Liver (tissue), 9 donors: Measurements from ENCODE around the gene KRTAP10-2. TPM values are rescaled to one million over a fixed set of nuclear protein-coding genes. Genes with fewer than 3 reads are reported as not detected.

ENCODE experiments used
- DNase-seq: peaks from one replicate; pipeline ENCODE4 v3.0.0-alpha.2; 2017; ENCODE audit warnings: low spot score
- H3K27ac ChIP-seq, 2 donors: one replicate each; pipeline ENCODE4 v1.7.0; 2013; ENCODE audit warnings: inconsistent platforms in 2 of 2, low read length in 2 of 2, control low read depth in 1 of 2, low read depth in 1 of 2, mild to moderate bottlenecking in 1 of 2
- H3K27me3 ChIP-seq, 4 donors: one replicate each; pipeline versions ENCODE4 v1.6.1 to v1.7.0; 2013; ENCODE audit warnings: low read length in 3 of 4, inconsistent platforms in 1 of 4, mild to moderate bottlenecking in 1 of 4, moderate library complexity in 1 of 4; ENCODE audit not compliant: control insufficient read depth in 4 of 4, insufficient read depth in 4 of 4
- H3K36me3 ChIP-seq, 4 donors: one replicate each; pipeline versions ENCODE4 v1.6.1 to v1.7.0; 2013; ENCODE audit warnings: low read length in 3 of 4, mild to moderate bottlenecking in 3 of 4, low read depth in 1 of 4, moderate library complexity in 1 of 4; ENCODE audit not compliant: control insufficient read depth in 4 of 4, insufficient read depth in 3 of 4
- H3K4me1 ChIP-seq, 4 donors: one replicate each; pipeline versions ENCODE4 v1.6.1 to v1.7.0; 2013; ENCODE audit warnings: low read length in 3 of 4, mild to moderate bottlenecking in 3 of 4, moderate library complexity in 1 of 4; ENCODE audit not compliant: control insufficient read depth in 4 of 4, insufficient read depth in 4 of 4
- H3K4me3 ChIP-seq, 3 donors: one replicate each; pipeline versions ENCODE4 v1.6.1 to v1.7.0; 2013; ENCODE audit warnings: low read length in 3 of 3, control low read depth in 1 of 3, low read depth in 1 of 3, mild to moderate bottlenecking in 1 of 3
- H3K9ac ChIP-seq, 2 donors: one replicate each; pipeline ENCODE4 v1.7.0; 2013; ENCODE audit warnings: low read length in 2 of 2, mild to moderate bottlenecking in 2 of 2, moderate library complexity in 2 of 2, control low read depth in 1 of 2, low read depth in 1 of 2
- H3K9me3 ChIP-seq, 4 donors: one replicate each; pipeline versions ENCODE4 v1.6.1 to v1.7.0; 2013; ENCODE audit warnings: low read length in 3 of 4; ENCODE audit not compliant: control insufficient read depth in 4 of 4
- ATF3 ChIP-seq: IDR thresholded peaks from 2 replicates; pipeline ENCODE4 v1.6.1; 2016; ENCODE audit warnings: antibody characterized with exemption
- EGR1 ChIP-seq, 2 donors: IDR thresholded peaks; 2 replicates each; pipeline ENCODE4 v1.6.1; 2016 to 2018; ENCODE audit warnings: antibody characterized with exemption in 2 of 2, low read depth in 2 of 2
- FOXA1 ChIP-seq: IDR thresholded peaks from 2 replicates; pipeline ENCODE4 v1.6.1; 2016; ENCODE audit warnings: antibody characterized with exemption
- FOXA2 ChIP-seq: IDR thresholded peaks from 2 replicates; pipeline ENCODE4 v1.6.1; 2016; ENCODE audit warnings: antibody characterized with exemption
- GABPA ChIP-seq, 2 donors: IDR thresholded peaks in 1 of 2; conservative IDR thresholded peaks in 1 of 2; 2 replicates each; pipeline ENCODE4 v1.6.1; 2016; ENCODE audit warnings: antibody characterized with exemption in 2 of 2, mild to moderate bottlenecking in 1 of 2, moderate library complexity in 1 of 2
- HNF4A ChIP-seq, 2 donors: conservative IDR thresholded peaks; 2 replicates each; pipeline ENCODE4 v1.6.1; 2016; ENCODE audit warnings: antibody characterized with exemption in 2 of 2, mild to moderate bottlenecking in 2 of 2
- HNF4G ChIP-seq: IDR thresholded peaks from 2 replicates; pipeline ENCODE4 v1.6.1; 2016; ENCODE audit warnings: antibody characterized with exemption
- JUND ChIP-seq, 2 donors: IDR thresholded peaks; 2 replicates each; pipeline ENCODE4 v1.6.1; 2016; ENCODE audit warnings: antibody characterized with exemption in 2 of 2
- MAX ChIP-seq: IDR thresholded peaks from 2 replicates; pipeline ENCODE4 v1.6.1; 2016; ENCODE audit warnings: antibody characterized with exemption
- NR2F2 ChIP-seq: IDR thresholded peaks from 2 replicates; pipeline ENCODE4 v1.6.1; 2016; ENCODE audit warnings: antibody characterized with exemption
- RAD21 ChIP-seq, 2 donors: IDR thresholded peaks; 2 replicates each; pipeline ENCODE4 v1.6.1; 2016; ENCODE audit warnings: antibody characterized with exemption in 2 of 2, mild to moderate bottlenecking in 2 of 2
- RXRA ChIP-seq, 2 donors: IDR thresholded peaks; 2 replicates each; pipeline ENCODE4 v1.6.1; 2017 to 2018; ENCODE audit warnings: antibody characterized with exemption in 2 of 2, mild to moderate bottlenecking in 1 of 2
- SP1 ChIP-seq: IDR thresholded peaks from 2 replicates; pipeline ENCODE4 v1.6.1; 2018; ENCODE audit warnings: antibody characterized with exemption, mild to moderate bottlenecking
- TAF1 ChIP-seq: conservative IDR thresholded peaks from 2 replicates; pipeline ENCODE4 v1.6.1; 2016; ENCODE audit warnings: antibody characterized with exemption, mild to moderate bottlenecking
- YY1 ChIP-seq: IDR thresholded peaks from 2 replicates; pipeline ENCODE4 v1.6.1; 2016; ENCODE audit warnings: antibody characterized with exemption, mild to moderate bottlenecking
- ZBTB33 ChIP-seq: IDR thresholded peaks from 2 replicates; pipeline ENCODE4 v1.6.1; 2016; ENCODE audit warnings: antibody characterized with exemption
- WGBS: extraction: QIAGEN DNeasy Blood & Tissue Kit; methylation state at CpG from one replicate; pipeline ENCODE4 v1.1.7; 2013; 5-methylcytosine and 5-hydroxymethylcytosine counted together
- polyA plus RNA-seq, 2 donors: library from polyadenylated mRNA; stranded (reverse) in 1 of 2; unstranded in 1 of 2; fragments of 200-250 nt in 1 of 2; fragments of >200 nt in 1 of 2; fragmentation: Nextera tagmentation in 1 of 2; extraction: Ambion mirVana in 1 of 2; gene quantifications; one replicate each; pipeline versions ENCODE4 v1.2.1 to v1.2.3, GENCODE V29; 2013 to 2015
- total RNA-seq, 2 donors: library from RNA; depleted of rRNA; stranded (reverse); fragments of >200 nt; gene quantifications; one replicate each; pipeline ENCODE4 v1.2.3, GENCODE V29; 2014
- TF ChIP-seq, protein P1 (sequence below): IDR thresholded peaks from 2 replicates; pipeline ENCODE4 v1.6.1; 2016; ENCODE audit warnings: antibody characterized with exemption, mild to moderate bottlenecking
- donor health status: healthy.
- donor health status: healthy.
- donor health status: healthy.
- donor health status: healthy.
- donor health status: healthy.

The KRTAP10-2 gene
- total and polyA plus RNA-seq, 4 donors, result not detected

GRCh38 chr21:44521301-44521927 is 29.9 kb downstream of the KRTAP10-2 start:
- Histone ChIP-seq H3K27ac (no peak overlapping the region), H3K4me3 (no peak overlapping the region), H3K4me1 (peaks cover 0 to 7% (median 3%) of the 10 kb centered on the region in 4 donors), H3K27me3 (no peaks in the 10 kb centered on the region), H3K36me3 (no peaks in the 10 kb centered on the region), H3K9ac (no peak overlapping the region), H3K9me3 (no peaks in the 10 kb centered on the region)
- no peak for TF ChIP-seq FOXA2
- TF ChIP-seq FOXA1, result no peak
- TF ChIP-seq HNF4A (conservative IDR thresholded peaks at IDR 0.05), result no peak
- no peak for TF ChIP-seq TAF1
- TF ChIP-seq YY1, result no peak
- TF ChIP-seq RXRA (IDR thresholded peaks at IDR 0.05), result no peak
- TF ChIP-seq JUND (IDR thresholded peaks at IDR 0.05), result no peak
- TF ChIP-seq RAD21 (IDR thresholded peaks at IDR 0.05), result no peak
- TF ChIP-seq NR2F2, result no peak
- no peak for TF ChIP-seq GABPA (IDR thresholded peaks at IDR 0.05 in 1 of 2, conservative IDR thresholded peaks at IDR 0.05 in 1 of 2)
- TF ChIP-seq ZBTB33, result no peak
- TF ChIP-seq ATF3, result no peak
- no peak for TF ChIP-seq HNF4G
- TF ChIP-seq, protein P1, sequence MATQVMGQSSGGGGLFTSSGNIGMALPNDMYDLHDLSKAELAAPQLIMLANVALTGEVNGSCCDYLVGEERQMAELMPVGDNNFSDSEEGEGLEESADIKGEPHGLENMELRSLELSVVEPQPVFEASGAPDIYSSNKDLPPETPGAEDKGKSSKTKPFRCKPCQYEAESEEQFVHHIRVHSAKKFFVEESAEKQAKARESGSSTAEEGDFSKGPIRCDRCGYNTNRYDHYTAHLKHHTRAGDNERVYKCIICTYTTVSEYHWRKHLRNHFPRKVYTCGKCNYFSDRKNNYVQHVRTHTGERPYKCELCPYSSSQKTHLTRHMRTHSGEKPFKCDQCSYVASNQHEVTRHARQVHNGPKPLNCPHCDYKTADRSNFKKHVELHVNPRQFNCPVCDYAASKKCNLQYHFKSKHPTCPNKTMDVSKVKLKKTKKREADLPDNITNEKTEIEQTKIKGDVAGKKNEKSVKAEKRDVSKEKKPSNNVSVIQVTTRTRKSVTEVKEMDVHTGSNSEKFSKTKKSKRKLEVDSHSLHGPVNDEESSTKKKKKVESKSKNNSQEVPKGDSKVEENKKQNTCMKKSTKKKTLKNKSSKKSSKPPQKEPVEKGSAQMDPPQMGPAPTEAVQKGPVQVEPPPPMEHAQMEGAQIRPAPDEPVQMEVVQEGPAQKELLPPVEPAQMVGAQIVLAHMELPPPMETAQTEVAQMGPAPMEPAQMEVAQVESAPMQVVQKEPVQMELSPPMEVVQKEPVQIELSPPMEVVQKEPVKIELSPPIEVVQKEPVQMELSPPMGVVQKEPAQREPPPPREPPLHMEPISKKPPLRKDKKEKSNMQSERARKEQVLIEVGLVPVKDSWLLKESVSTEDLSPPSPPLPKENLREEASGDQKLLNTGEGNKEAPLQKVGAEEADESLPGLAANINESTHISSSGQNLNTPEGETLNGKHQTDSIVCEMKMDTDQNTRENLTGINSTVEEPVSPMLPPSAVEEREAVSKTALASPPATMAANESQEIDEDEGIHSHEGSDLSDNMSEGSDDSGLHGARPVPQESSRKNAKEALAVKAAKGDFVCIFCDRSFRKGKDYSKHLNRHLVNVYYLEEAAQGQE, result no peak
- TF ChIP-seq EGR1 (IDR thresholded peaks at IDR 0.05; ENCODE audit: low read depth in 2 of 2), result no peak
- 89% methylated on average over 22 of the region's 22 CpGs for WGBS
- DNase-seq, result no peak

DNA sequence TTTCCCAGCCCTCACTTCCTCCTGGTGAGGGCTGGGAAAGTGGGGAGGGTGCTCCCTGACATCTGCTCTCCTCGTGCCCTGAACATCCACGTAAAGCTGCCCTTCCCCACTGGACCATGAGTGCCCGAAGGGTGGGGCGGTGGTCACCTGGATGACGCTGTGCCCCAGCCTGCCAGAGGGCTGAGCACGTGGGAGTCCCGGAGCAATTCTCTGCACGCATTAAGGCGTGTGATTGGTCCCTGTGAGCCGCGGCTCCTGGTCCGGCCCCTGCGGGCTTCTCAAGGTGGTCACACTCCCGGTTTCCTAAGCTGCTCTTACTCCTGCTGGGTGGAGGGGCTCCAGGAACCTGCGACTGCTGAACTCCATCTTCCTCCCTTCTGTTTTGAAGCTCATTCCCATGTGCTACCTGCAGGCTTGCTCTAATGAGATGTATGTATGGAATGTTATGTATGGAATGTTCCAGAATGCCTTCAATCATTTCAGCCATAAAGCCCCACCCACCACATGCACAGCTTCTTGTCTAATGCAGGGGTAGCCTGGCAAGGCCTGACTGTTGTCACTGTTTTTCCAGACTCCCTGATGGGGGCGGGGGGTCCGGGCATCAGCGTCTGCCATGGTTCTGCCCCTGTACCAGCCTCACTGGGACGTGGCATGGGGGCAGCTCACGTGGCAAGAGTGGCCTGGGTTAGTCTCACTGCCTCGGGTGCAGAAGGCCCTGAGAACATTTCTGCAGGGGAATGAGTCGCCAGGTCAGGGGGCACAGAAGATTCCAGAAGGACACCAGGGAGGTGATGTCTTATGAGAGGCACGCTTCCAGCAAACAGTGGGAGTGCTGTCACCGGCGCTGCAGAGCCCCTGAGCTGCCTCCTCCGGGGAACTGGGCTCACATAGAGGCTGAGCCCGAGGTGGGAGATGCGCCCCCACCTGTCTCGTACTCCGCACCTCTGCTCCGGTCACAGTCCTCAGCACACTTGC is 30.7 kb downstream of the KRTAP10-2 start:
- Histone ChIP-seq H3K9ac (no peak overlapping the region), H3K4me1 (peaks cover 0 to 11% (median 3%) of the 10 kb centered on the region in 4 donors), H3K4me3 (no peak overlapping the region), H3K27me3 (no peaks in the 10 kb centered on the region), H3K27ac (no peak overlapping the region), H3K9me3 (no peaks in the 10 kb centered on the region), H3K36me3 (no peaks in the 10 kb centered on the region)
- 87% methylated on average over 31 of the region's 31 CpGs for WGBS
- TF ChIP-seq MAX (no peak), ATF3 (no peak), EGR1 (IDR thresholded peaks at IDR 0.05; ENCODE audit: low read depth in 2 of 2) (no peak), JUND (IDR thresholded peaks at IDR 0.05) (no peak), FOXA1 (no peak), SP1 (no peak), YY1 (no peak), HNF4G (no peak), ZBTB33 (no peak), HNF4A (conservative IDR thresholded peaks at IDR 0.05) (no peak)
- TF ChIP-seq, protein P1, result no peak
- no peak for DNase-seq
